ENCODE results near the gene MTX2. TPM values are rescaled to one million over a fixed set of nuclear protein-coding genes. Genes with fewer than 3 reads are reported as not detected.

Gene MTX2
- total and polyA plus RNA-seq, 2 donors (not counting 3 experiments of a cell fraction or from before 2014, with no cell fraction given) = 31.3 TPM

- H3K27ac ChIP-seq (ENCODE audit: insufficient read depth, low read depth, low read length) = no peak overlapping the region
- no peaks in the 10 kb centered on the region for H3K36me3 ChIP-seq (ENCODE audit: control insufficient read depth in 2 of 2, extremely low read depth in 1 of 2, insufficient read depth in 2 of 2, low read length in 2 of 2)
- no peak overlapping the region for H3K4me2 ChIP-seq (ENCODE audit: insufficient read depth, low read length)
- FAIRE-seq = no peak
- H3K4me1 ChIP-seq (ENCODE audit: control insufficient read depth, extremely low read depth, insufficient read depth, low read length) = no peaks in the 10 kb centered on the region
- no peaks in the 10 kb centered on the region for H3K27me3 ChIP-seq (ENCODE audit: control insufficient read depth in 2 of 2, insufficient read depth in 2 of 2, low read length in 2 of 2)
- BruUV-seq (replicated peaks) = no TSS peak
- no peaks in the 10 kb centered on the region for H3K9me1 ChIP-seq (replicated peaks; ENCODE audit: control insufficient read depth, extremely low read depth, insufficient read depth, low read length)
- no peak overlapping the region for H3K4me3 ChIP-seq (replicated peaks in 1 of 3; ENCODE audit: insufficient read depth in 1 of 3, low read depth in 1 of 3, low read length in 3 of 3)
- no peak for TF ChIP-seq EZH2 (IDR thresholded peaks at IDR 0.05; ENCODE audit: borderline replicate concordance, low read depth, low read length, severe bottlenecking)
- TF ChIP-seq POLR2A (IDR thresholded peaks at IDR 0.05; ENCODE audit: low read depth, low read length) = no peak
- no peak for TF ChIP-seq JUN (IDR thresholded peaks at IDR 0.05; ENCODE audit: borderline replicate concordance, insufficient read depth, insufficient read length, low read depth)
- H3K9ac ChIP-seq (replicated peaks; ENCODE audit: extremely low read depth, insufficient read depth, low read length) = no peak overlapping the region
- no peak for DNase-seq (ENCODE audit: low read depth, low spot score)
- H3K79me2 ChIP-seq (ENCODE audit: control insufficient read depth, insufficient read depth, low read length) = no peaks in the 10 kb centered on the region
- dilution Hi-C loops (cut with MboI; ENCODE audit: extremely low pct_ligation_motif_present, low sequenced_read_pairs) (no loop called here), intact Hi-C loops (cut with micrococcal nuclease) (no loop called here)
- no peak overlapping the region for H2AFZ ChIP-seq (ENCODE audit: low read depth, low read length)
- no peaks in the 10 kb centered on the region for H3K9me3 ChIP-seq (replicated peaks; ENCODE audit: control insufficient read depth, insufficient read depth, low read length)
- H4K20me1 ChIP-seq (replicated peaks; ENCODE audit: control insufficient read depth, extremely low read depth, insufficient read depth, low read length) = no peaks in the 10 kb centered on the region
- CTCF ChIA-PET = interaction anchor here (1.0 kb wide), 1 partner anchor 70 kb away, joined by 3 read pairs; no protein-coding TSS in a partner anchor
- POLR2A ChIA-PET = no interaction called here
These were observed 116.0 kb downstream of the MTX2 start for GRCh38 chr2:176385219-176385759.

DNA sequence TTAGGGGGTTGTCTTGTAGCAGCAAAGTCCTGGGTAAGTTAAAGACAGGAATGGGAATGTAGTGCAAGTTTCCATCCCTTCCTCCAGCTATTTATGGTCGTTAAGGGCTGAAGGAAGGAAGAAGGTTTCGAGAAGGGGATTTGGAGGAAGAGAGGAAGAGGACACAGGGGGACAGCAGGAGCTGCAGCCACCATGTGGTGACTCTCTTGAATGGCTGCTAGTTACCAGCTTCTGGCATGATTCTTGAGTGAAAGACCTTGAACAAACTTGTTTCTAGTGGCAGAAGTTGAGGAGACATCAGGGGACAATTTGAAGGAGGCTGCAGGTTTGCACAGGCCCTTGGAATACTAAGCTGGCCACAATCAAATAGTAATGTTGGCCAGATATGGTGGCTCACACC lies 116.6 kb downstream of the MTX2 start:
- TF ChIP-seq FOS (IDR thresholded peaks at IDR 0.05; ENCODE audit: borderline replicate concordance, insufficient read depth, low read length) = no peak
- TF ChIP-seq GATA2 (IDR thresholded peaks at IDR 0.05; ENCODE audit: insufficient read depth, insufficient read length, low read depth, low read length) = no peak
- TF ChIP-seq CTCF (IDR thresholded peaks at IDR 0.05; ENCODE audit: extremely low read depth in 1 of 2, insufficient read depth in 1 of 2, low read depth in 1 of 2, low read length in 2 of 2) = no peak
- no peak for TF ChIP-seq EZH2 (IDR thresholded peaks at IDR 0.05; ENCODE audit: borderline replicate concordance, low read depth, low read length, severe bottlenecking)
- TF ChIP-seq MYC (IDR thresholded peaks at IDR 0.05; ENCODE audit: low read depth, low read length) = no peak
- TF ChIP-seq, protein P1, sequence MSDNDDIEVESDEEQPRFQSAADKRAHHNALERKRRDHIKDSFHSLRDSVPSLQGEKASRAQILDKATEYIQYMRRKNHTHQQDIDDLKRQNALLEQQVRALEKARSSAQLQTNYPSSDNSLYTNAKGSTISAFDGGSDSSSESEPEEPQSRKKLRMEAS (IDR thresholded peaks at IDR 0.05; ENCODE audit: insufficient read depth, insufficient read length) = no peak
- TF ChIP-seq JUN (IDR thresholded peaks at IDR 0.05; ENCODE audit: borderline replicate concordance, insufficient read depth, insufficient read length, low read depth) = no peak
- TF ChIP-seq POLR2A (IDR thresholded peaks at IDR 0.05; ENCODE audit: low read depth, low read length) = no peak
- no peak for TF ChIP-seq POLR2AphosphoS5 (IDR thresholded peaks at IDR 0.05; ENCODE audit: insufficient read depth, low read depth, low read length)
- H2AFZ ChIP-seq (ENCODE audit: low read depth, low read length) = no peak overlapping the region
- ChIA-PET CTCF (no interaction called here), POLR2A (no interaction called here)
- no peaks in the 10 kb centered on the region for H3K79me2 ChIP-seq (ENCODE audit: control insufficient read depth, insufficient read depth, low read length)
- H3K4me3 ChIP-seq (replicated peaks in 1 of 3; ENCODE audit: insufficient read depth in 1 of 3, low read depth in 1 of 3, low read length in 3 of 3) = no peak overlapping the region
- no peak overlapping the region for H3K27ac ChIP-seq (ENCODE audit: insufficient read depth, low read depth, low read length)
- no peaks in the 10 kb centered on the region for H3K27me3 ChIP-seq (ENCODE audit: control insufficient read depth in 2 of 2, insufficient read depth in 2 of 2, low read length in 2 of 2)
- DNase-seq (ENCODE audit: low read depth, low spot score) (no peak), FAIRE-seq (no peak)
- no peaks in the 10 kb centered on the region for H3K9me1 ChIP-seq (replicated peaks; ENCODE audit: control insufficient read depth, extremely low read depth, insufficient read depth, low read length)
- dilution Hi-C loops (cut with MboI; ENCODE audit: extremely low pct_ligation_motif_present, low sequenced_read_pairs) = no loop called here
- H3K36me3 ChIP-seq (ENCODE audit: control insufficient read depth in 2 of 2, extremely low read depth in 1 of 2, insufficient read depth in 2 of 2, low read length in 2 of 2) = no peaks in the 10 kb centered on the region
- BruUV-seq (replicated peaks) = no TSS peak
- no peaks in the 10 kb centered on the region for H4K20me1 ChIP-seq (replicated peaks; ENCODE audit: control insufficient read depth, extremely low read depth, insufficient read depth, low read length)
- intact Hi-C loops (cut with micrococcal nuclease) = no loop called here
- H3K9me3 ChIP-seq (replicated peaks; ENCODE audit: control insufficient read depth, insufficient read depth, low read length) = no peaks in the 10 kb centered on the region
- no peak overlapping the region for H3K4me2 ChIP-seq (ENCODE audit: insufficient read depth, low read length)
- H3K4me1 ChIP-seq (ENCODE audit: control insufficient read depth, extremely low read depth, insufficient read depth, low read length) = no peaks in the 10 kb centered on the region
- H3K9ac ChIP-seq (replicated peaks; ENCODE audit: extremely low read depth, insufficient read depth, low read length) = no peak overlapping the region
